ENCODE data around the gene GGTLC2.

GRCh38 chr22:22662095-22662494 is 17.7 kb downstream of the GGTLC2 start:
- no peak for TF ChIP-seq BHLHE40 (IDR thresholded peaks at IDR 0.05; ENCODE audit: borderline replicate concordance)
- no peak for TF ChIP-seq SP1 (IDR thresholded peaks at IDR 0.05)
- TF ChIP-seq L3MBTL2 (conservative IDR thresholded peaks at IDR 0.05): no peak
- TF ChIP-seq PKNOX1 (IDR thresholded peaks at IDR 0.05): no peak
- no peak for TF ChIP-seq ZNF384 (IDR thresholded peaks at IDR 0.05)

All from HEK293T (cell line).